Measurements from ENCODE around the gene FKBP3.

- TF ChIP-seq CTCF (IDR thresholded peaks at IDR 0.05 in 8 of 11, conservative IDR thresholded peaks at IDR 0.05 in 3 of 11) (no peak), POLR2A (IDR thresholded peaks at IDR 0.05) (no peak)
These were observed 49.3 kb downstream of the FKBP3 start for GRCh38 chr14:45084946-45085346.

Measured in spleen (tissue), 7 donors.